GM23338 (cell line): ENCODE measurements around the gene SNCB. TPM values are rescaled to one million over a fixed set of nuclear protein-coding genes. Genes with fewer than 3 reads are reported as not detected.

Experiments used
- ATAC-seq: fragments of 200-7000 bp; cut with Tn5 transposase; 3 replicates; pipeline ENCODE4 v1.9.1; 2020
- DNase-seq: peaks from one replicate; pipeline ENCODE4 v3.0.0-alpha.2; 2015; ENCODE audit warnings: low spot score
- H2AFZ ChIP-seq: fragments of 200-600 bp; sonication (generic); 2 replicates; pipeline ENCODE4 v1.8.0; 2016; ENCODE audit warnings: antibody characterized with exemption, mild to moderate bottlenecking, moderate library complexity
- H3F3A ChIP-seq: fragments of 200-600 bp; sonication (generic); replicated peaks from 2 replicates; pipeline ENCODE4 v1.8.0; 2017; ENCODE audit warnings: antibody characterized with exemption, mixed run types, low read depth
- H3K27ac ChIP-seq: fragments of 200-600 bp; sonication (generic); 2 replicates; pipeline ENCODE4 v1.6.1; 2016; ENCODE audit warnings: low read depth
- H3K27me3 ChIP-seq: fragments of 200-600 bp; sonication (generic); 2 replicates; pipeline ENCODE4 v1.8.0; 2016; ENCODE audit warnings: mild to moderate bottlenecking, mixed run types, moderate library complexity; ENCODE audit not compliant: insufficient read depth
- H3K36me3 ChIP-seq: fragments of 200-600 bp; sonication (generic); 2 replicates; pipeline ENCODE4 v1.8.0; 2016; ENCODE audit warnings: mild to moderate bottlenecking; ENCODE audit not compliant: insufficient read depth
- H3K4me1 ChIP-seq: fragments of 200-600 bp; sonication (generic); 2 replicates; pipeline ENCODE4 v1.8.0; 2016; ENCODE audit warnings: mild to moderate bottlenecking, moderate library complexity; ENCODE audit not compliant: insufficient read depth
- H3K4me2 ChIP-seq: fragments of 200-600 bp; sonication (generic); 2 replicates; pipeline ENCODE4 v1.7.1; 2017; ENCODE audit warnings: mixed run types
- H3K4me3 ChIP-seq: fragments of 200-600 bp; sonication (generic); 2 replicates; pipeline ENCODE4 v1.6.1; 2016; ENCODE audit warnings: mixed run types
- H3K79me2 ChIP-seq: fragments of 200-600 bp; sonication (generic); replicated peaks from 2 replicates; pipeline ENCODE4 v1.8.0; 2017; ENCODE audit warnings: mild to moderate bottlenecking; ENCODE audit not compliant: insufficient read depth
- H3K9me2 ChIP-seq: fragments of 200-600 bp; sonication (generic); 2 replicates; pipeline ENCODE4 v1.8.0; 2017; ENCODE audit not compliant: insufficient read depth
- H4K20me1 ChIP-seq: fragments of 200-600 bp; sonication (generic); replicated peaks from 2 replicates; pipeline ENCODE4 v1.8.0; 2017; ENCODE audit warnings: mild to moderate bottlenecking; ENCODE audit not compliant: insufficient read depth
- H3K27ac Mint-ChIP-seq: 2 replicates; pipeline ENCODE4 v1.8.0; 2020; ENCODE audit warnings: inconsistent platforms, mild to moderate bottlenecking, moderate library complexity, mixed read lengths
- H3K27me3 Mint-ChIP-seq: 3 replicates; pipeline ENCODE4 v1.8.0; 2022; ENCODE audit warnings: low read depth, mild to moderate bottlenecking, moderate library complexity, mixed read lengths, inconsistent platforms; ENCODE audit not compliant: insufficient read depth, poor library complexity
- H3K36me3 Mint-ChIP-seq: 3 replicates; pipeline ENCODE4 v1.8.0; 2021; ENCODE audit warnings: low read depth, mild to moderate bottlenecking, inconsistent platforms, moderate library complexity, mixed read lengths
- H3K4me1 Mint-ChIP-seq: 3 replicates; pipeline ENCODE4 v1.8.0; 2020; ENCODE audit warnings: mild to moderate bottlenecking, inconsistent platforms, mixed read lengths
- H3K4me3 Mint-ChIP-seq: 3 replicates; pipeline ENCODE4 v1.8.0; 2021; ENCODE audit warnings: moderate library complexity, mild to moderate bottlenecking, inconsistent platforms, mixed read lengths
- H3K9me3 Mint-ChIP-seq: 3 replicates; pipeline ENCODE4 v1.8.0; 2020; ENCODE audit warnings: moderate library complexity, mild to moderate bottlenecking, inconsistent platforms, mixed read lengths
- CREB1 ChIP-seq: fragments of 250-450 bp; sonication (Bioruptor Pico); IDR thresholded peaks from 2 replicates; pipeline ENCODE4 v1.5.0; 2020; ENCODE audit warnings: low read depth, mild to moderate bottlenecking, moderate library complexity
- CTCF ChIP-seq, 2 experiments: fragments of 200-600 bp in 1 of 2; sonication (generic) in 1 of 2; conservative IDR thresholded peaks; 2 replicates each; pipeline versions ENCODE4 v1.5.1 to v1.6.1; 2016 to 2017; ENCODE audit warnings: antibody characterized with exemption in 2 of 2, low read depth in 2 of 2, mild to moderate bottlenecking in 2 of 2, moderate library complexity in 1 of 2
- ETS1 ChIP-seq: IDR thresholded peaks from 2 replicates; pipeline ENCODE4 v1.6.1; 2016; ENCODE audit warnings: antibody characterized with exemption
- EZH2 ChIP-seq: fragments of 200-600 bp; sonication (generic); IDR thresholded peaks from one replicate; pipeline ENCODE4 v1.8.0; 2017; ENCODE audit warnings: antibody characterized with exemption, mild to moderate bottlenecking, low read depth; ENCODE audit not compliant: unreplicated experiment
- EZH2phosphoT487 ChIP-seq: fragments of 200-600 bp; sonication (generic); IDR thresholded peaks from one replicate; pipeline ENCODE4 v1.8.1; 2018; ENCODE audit warnings: antibody characterized with exemption; ENCODE audit not compliant: unreplicated experiment
- JUNB ChIP-seq: IDR thresholded peaks from one replicate; pipeline ENCODE4 v1.6.1; 2016; ENCODE audit warnings: antibody characterized with exemption; ENCODE audit not compliant: unreplicated experiment
- NANOG ChIP-seq: IDR thresholded peaks from 2 replicates; pipeline ENCODE4 v1.6.1; 2016; ENCODE audit warnings: antibody characterized with exemption, borderline replicate concordance
- POLR2AphosphoS5 ChIP-seq: IDR thresholded peaks from 2 replicates; pipeline ENCODE4 v1.6.1; 2016; ENCODE audit warnings: antibody characterized with exemption, low read depth
- STAT1 ChIP-seq: IDR thresholded peaks from one replicate; pipeline ENCODE4 v1.6.1; 2016; ENCODE audit warnings: antibody characterized with exemption; ENCODE audit not compliant: unreplicated experiment
- ZNF114 ChIP-seq: fragments of 250-450 bp; sonication (Bioruptor Pico); IDR thresholded peaks from 2 replicates; pipeline ENCODE4 v1.5.0; 2020; ENCODE audit warnings: mild to moderate bottlenecking, moderate library complexity
- ZNF331 ChIP-seq: fragments of 250-450 bp; sonication (Bioruptor Pico); IDR thresholded peaks from 2 replicates; pipeline ENCODE4 v1.5.0; 2020; ENCODE audit warnings: low read depth, mild to moderate bottlenecking, moderate library complexity
- polyA plus RNA-seq: library from polyadenylated mRNA; unstranded; fragments of >200 nt; fragmentation: Nextera tagmentation; extraction: Ambion mirVana; gene quantifications from 2 replicates; pipeline ENCODE4 v1.2.1, GENCODE V29; 2016
- total RNA-seq: library from RNA; depleted of rRNA; stranded (reverse); fragments of >200 nt; shearing (Covaris generic); gene quantifications from 2 replicates; pipeline ENCODE4 v1.2.3, GENCODE V29; 2014
- TF ChIP-seq, protein P1 (sequence below): fragments of 250-450 bp; sonication (Bioruptor Pico); IDR thresholded peaks from 2 replicates; pipeline ENCODE4 v1.5.0; 2020; ENCODE audit warnings: mild to moderate bottlenecking, moderate library complexity
- TF ChIP-seq, protein P2 (sequence below): IDR thresholded peaks from one replicate; pipeline ENCODE4 v1.6.1; 2018; ENCODE audit warnings: antibody characterized with exemption; ENCODE audit not compliant: unreplicated experiment

The SNCB gene
- total and polyA plus RNA-seq, 2 experiments from 2014 or later, result 3.6 to 13.5 TPM

DNA sequence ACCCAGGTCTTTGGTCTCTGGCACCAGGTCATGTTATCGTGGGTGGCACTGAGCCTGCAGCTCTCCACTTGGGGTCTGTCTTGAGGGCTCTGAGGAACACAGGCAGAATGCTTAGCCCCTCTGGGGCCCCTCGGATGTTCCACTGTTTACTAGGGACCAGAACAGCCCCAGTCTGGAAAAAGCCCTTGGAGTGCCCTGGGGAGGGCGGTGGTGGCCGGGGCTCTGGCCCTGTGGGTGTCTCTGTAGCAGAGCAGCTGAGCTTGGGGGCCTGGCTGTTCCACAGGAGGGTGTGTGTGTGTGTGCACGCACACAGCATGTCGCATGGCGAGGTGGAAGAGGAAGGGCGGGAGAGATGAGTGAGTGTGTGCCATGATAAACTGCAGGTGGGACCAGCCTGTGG lies 35.8 kb downstream of the SNCB start:
- TF ChIP-seq ZNF114 (CRISPR knock-in tag) (no peak), STAT1 (no peak), NANOG (no peak), JUNB (no peak), POLR2AphosphoS5 (no peak), ETS1 (no peak), EZH2 (no peak), EZH2phosphoT487 (no peak), ZNF331 (no peak), CREB1 (no peak), CTCF (conservative IDR thresholded peaks at IDR 0.05; ENCODE audit: low read depth in 2 of 2) (no peak)
- TF ChIP-seq, protein P1, sequence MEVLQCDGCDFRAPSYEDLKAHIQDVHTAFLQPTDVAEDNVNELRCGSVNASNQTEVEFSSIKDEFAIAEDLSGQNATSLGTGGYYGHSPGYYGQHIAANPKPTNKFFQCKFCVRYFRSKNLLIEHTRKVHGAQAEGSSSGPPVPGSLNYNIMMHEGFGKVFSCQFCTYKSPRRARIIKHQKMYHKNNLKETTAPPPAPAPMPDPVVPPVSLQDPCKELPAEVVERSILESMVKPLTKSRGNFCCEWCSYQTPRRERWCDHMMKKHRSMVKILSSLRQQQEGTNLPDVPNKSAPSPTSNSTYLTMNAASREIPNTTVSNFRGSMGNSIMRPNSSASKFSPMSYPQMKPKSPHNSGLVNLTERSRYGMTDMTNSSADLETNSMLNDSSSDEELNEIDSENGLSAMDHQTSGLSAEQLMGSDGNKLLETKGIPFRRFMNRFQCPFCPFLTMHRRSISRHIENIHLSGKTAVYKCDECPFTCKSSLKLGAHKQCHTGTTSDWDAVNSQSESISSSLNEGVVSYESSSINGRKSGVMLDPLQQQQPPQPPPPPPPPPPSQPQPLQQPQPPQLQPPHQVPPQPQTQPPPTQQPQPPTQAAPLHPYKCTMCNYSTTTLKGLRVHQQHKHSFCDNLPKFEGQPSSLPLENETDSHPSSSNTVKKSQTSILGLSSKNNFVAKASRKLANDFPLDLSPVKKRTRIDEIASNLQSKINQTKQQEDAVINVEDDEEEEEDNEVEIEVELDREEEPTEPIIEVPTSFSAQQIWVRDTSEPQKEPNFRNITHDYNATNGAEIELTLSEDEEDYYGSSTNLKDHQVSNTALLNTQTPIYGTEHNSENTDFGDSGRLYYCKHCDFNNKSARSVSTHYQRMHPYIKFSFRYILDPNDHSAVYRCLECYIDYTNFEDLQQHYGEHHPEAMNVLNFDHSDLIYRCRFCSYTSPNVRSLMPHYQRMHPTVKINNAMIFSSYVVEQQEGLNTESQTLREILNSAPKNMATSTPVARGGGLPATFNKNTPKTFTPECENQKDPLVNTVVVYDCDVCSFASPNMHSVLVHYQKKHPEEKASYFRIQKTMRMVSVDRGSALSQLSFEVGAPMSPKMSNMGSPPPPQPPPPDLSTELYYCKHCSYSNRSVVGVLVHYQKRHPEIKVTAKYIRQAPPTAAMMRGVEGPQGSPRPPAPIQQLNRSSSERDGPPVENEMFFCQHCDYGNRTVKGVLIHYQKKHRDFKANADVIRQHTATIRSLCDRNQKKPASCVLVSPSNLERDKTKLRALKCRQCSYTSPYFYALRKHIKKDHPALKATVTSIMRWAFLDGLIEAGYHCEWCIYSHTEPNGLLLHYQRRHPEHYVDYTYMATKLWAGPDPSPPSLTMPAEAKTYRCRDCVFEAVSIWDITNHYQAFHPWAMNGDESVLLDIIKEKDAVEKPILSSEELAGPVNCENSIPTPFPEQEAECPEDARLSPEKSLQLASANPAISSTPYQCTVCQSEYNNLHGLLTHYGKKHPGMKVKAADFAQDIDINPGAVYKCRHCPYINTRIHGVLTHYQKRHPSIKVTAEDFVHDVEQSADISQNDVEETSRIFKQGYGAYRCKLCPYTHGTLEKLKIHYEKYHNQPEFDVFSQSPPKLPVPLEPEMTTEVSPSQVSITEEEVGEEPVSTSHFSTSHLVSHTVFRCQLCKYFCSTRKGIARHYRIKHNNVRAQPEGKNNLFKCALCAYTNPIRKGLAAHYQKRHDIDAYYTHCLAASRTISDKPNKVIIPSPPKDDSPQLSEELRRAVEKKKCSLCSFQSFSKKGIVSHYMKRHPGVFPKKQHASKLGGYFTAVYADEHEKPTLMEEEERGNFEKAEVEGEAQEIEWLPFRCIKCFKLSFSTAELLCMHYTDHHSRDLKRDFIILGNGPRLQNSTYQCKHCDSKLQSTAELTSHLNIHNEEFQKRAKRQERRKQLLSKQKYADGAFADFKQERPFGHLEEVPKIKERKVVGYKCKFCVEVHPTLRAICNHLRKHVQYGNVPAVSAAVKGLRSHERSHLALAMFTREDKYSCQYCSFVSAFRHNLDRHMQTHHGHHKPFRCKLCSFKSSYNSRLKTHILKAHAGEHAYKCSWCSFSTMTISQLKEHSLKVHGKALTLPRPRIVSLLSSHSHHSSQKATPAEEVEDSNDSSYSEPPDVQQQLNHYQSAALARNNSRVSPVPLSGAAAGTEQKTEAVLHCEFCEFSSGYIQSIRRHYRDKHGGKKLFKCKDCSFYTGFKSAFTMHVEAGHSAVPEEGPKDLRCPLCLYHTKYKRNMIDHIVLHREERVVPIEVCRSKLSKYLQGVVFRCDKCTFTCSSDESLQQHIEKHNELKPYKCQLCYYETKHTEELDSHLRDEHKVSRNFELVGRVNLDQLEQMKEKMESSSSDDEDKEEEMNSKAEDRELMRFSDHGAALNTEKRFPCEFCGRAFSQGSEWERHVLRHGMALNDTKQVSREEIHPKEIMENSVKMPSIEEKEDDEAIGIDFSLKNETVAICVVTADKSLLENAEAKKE, result no peak
- TF ChIP-seq, protein P2, sequence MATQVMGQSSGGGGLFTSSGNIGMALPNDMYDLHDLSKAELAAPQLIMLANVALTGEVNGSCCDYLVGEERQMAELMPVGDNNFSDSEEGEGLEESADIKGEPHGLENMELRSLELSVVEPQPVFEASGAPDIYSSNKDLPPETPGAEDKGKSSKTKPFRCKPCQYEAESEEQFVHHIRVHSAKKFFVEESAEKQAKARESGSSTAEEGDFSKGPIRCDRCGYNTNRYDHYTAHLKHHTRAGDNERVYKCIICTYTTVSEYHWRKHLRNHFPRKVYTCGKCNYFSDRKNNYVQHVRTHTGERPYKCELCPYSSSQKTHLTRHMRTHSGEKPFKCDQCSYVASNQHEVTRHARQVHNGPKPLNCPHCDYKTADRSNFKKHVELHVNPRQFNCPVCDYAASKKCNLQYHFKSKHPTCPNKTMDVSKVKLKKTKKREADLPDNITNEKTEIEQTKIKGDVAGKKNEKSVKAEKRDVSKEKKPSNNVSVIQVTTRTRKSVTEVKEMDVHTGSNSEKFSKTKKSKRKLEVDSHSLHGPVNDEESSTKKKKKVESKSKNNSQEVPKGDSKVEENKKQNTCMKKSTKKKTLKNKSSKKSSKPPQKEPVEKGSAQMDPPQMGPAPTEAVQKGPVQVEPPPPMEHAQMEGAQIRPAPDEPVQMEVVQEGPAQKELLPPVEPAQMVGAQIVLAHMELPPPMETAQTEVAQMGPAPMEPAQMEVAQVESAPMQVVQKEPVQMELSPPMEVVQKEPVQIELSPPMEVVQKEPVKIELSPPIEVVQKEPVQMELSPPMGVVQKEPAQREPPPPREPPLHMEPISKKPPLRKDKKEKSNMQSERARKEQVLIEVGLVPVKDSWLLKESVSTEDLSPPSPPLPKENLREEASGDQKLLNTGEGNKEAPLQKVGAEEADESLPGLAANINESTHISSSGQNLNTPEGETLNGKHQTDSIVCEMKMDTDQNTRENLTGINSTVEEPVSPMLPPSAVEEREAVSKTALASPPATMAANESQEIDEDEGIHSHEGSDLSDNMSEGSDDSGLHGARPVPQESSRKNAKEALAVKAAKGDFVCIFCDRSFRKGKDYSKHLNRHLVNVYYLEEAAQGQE, result no peak
- Histone ChIP-seq H3K4me2 (no peak overlapping the region), H3K4me1 (no peaks in the 10 kb centered on the region), H3F3A (peaks cover 3% of the 10 kb centered on the region; the same call in 1 of the 2 replicates), H3K9me2 (peaks cover 9% of the 10 kb centered on the region), H3K4me3 (no peak overlapping the region), H3K27ac (no peak overlapping the region), H4K20me1 (no peaks in the 10 kb centered on the region), H2AFZ (no peak overlapping the region), H3K27me3 (peaks cover 16% of the 10 kb centered on the region), H3K79me2 (no peaks in the 10 kb centered on the region), H3K36me3 (no peaks in the 10 kb centered on the region)
- Mint-ChIP-seq H3K27me3 (peaks cover 26% of the 10 kb centered on the region), H3K36me3 (peaks cover 18% of the 10 kb centered on the region), H3K9me3 (peaks cover 16% of the 10 kb centered on the region), H3K4me3 (no peak overlapping the region), H3K27ac (no peak overlapping the region), H3K4me1 (no peaks in the 10 kb centered on the region; the same call in 2 of the 3 replicates)
- DNase-seq (no peak), ATAC-seq (no peak)
